GM19035 (cell line): Measurements from ENCODE around the gene ALOX5.
A peak's percentile ranks its signal among the peaks of the same experiment; 100 is the strongest.
"Not testable (repeated sequence)": the region's sequence is repeated elsewhere in the genome, so short reads cannot be mapped to it uniquely, and the experiment has no call there.

Experiments used
- ATAC-seq: cut with Tn5 transposase; IDR thresholded peaks from one replicate; pipeline ENCODE4 v1.9.1; 2021; ENCODE audit not compliant: unreplicated experiment

ALOX5 gene

GRCh38 chr10:45373576-45374349 is at the start of gene ALOX5:
ALOX5 (plus strand) TSS chr10:45374216; CDS start chr10:45374280, 64 bp downstream.
- ATAC-seq = peak; percentile 51

GRCh38 chr10:45325116-45325515 is 48.9 kb upstream of the ALOX5 start:
- ATAC-seq = no peak

- not testable (repeated sequence) for ATAC-seq
Observed at GRCh38 chr10:45326864-45327263, 47.2 kb upstream of the ALOX5 start.

GRCh38 chr10:45331824-45332223 is 42.2 kb upstream of the ALOX5 start:
- not testable (repeated sequence) for ATAC-seq

GRCh38 chr10:45339894-45340293 is 34.1 kb upstream of the ALOX5 start:
- no peak for ATAC-seq

- ATAC-seq = not testable (repeated sequence)
Observed at GRCh38 chr10:45340420-45340819, 33.6 kb upstream of the ALOX5 start.

GRCh38 chr10:45346652-45347335 is 27.2 kb upstream of the ALOX5 start:
- not testable (repeated sequence) for ATAC-seq

GRCh38 chr10:45347464-45347863 is 26.6 kb upstream of the ALOX5 start:
- not testable (repeated sequence) for ATAC-seq

GRCh38 chr10:45348196-45348765 is 25.7 kb upstream of the ALOX5 start:
- not testable (repeated sequence) for ATAC-seq

GRCh38 chr10:45353186-45353585 is 20.8 kb upstream of the ALOX5 start:
- ATAC-seq = peak; percentile 45

GRCh38 chr10:45354261-45354660 is 19.8 kb upstream of the ALOX5 start:
- ATAC-seq = no peak

- ATAC-seq = no peak
Observed at GRCh38 chr10:45355494-45355893, 18.5 kb upstream of the ALOX5 start.

GRCh38 chr10:45358961-45359360 is 15.1 kb upstream of the ALOX5 start:
- ATAC-seq = not testable (repeated sequence)

- not testable (repeated sequence) for ATAC-seq
Observed at GRCh38 chr10:45361983-45362799, 11.8 kb upstream of the ALOX5 start.

- ATAC-seq = not testable (repeated sequence)
Observed at GRCh38 chr10:45367643-45368042, 6.4 kb upstream of the ALOX5 start.

- ATAC-seq = no peak
Observed at GRCh38 chr10:45368181-45368580, 5.8 kb upstream of the ALOX5 start.

GRCh38 chr10:45370202-45370955 is 3.6 kb upstream of the ALOX5 start:
- ATAC-seq = no peak

- no peak for ATAC-seq
Observed at GRCh38 chr10:45371560-45371959, 2.5 kb upstream of the ALOX5 start.

GRCh38 chr10:45372251-45372951 is 1.6 kb upstream of the ALOX5 start:
- ATAC-seq = no peak
